GM23338 (cell line): ENCODE measurements around the gene SV2C. TPM values are rescaled to one million over a fixed set of nuclear protein-coding genes. Genes with fewer than 3 reads are reported as not detected.

ENCODE experiments used
- EZH2phosphoT487 ChIP-seq: fragments of 200-600 bp; sonication (generic); IDR thresholded peaks from one replicate; pipeline ENCODE4 v1.8.1; 2018; ENCODE audit warnings: antibody characterized with exemption; ENCODE audit not compliant: unreplicated experiment
- JUNB ChIP-seq: IDR thresholded peaks from one replicate; pipeline ENCODE4 v1.6.1; 2016; ENCODE audit warnings: antibody characterized with exemption; ENCODE audit not compliant: unreplicated experiment
- NANOG ChIP-seq: IDR thresholded peaks from 2 replicates; pipeline ENCODE4 v1.6.1; 2016; ENCODE audit warnings: antibody characterized with exemption, borderline replicate concordance
- STAT1 ChIP-seq: IDR thresholded peaks from one replicate; pipeline ENCODE4 v1.6.1; 2016; ENCODE audit warnings: antibody characterized with exemption; ENCODE audit not compliant: unreplicated experiment
- ZNF331 ChIP-seq: fragments of 250-450 bp; sonication (Bioruptor Pico); IDR thresholded peaks from 2 replicates; pipeline ENCODE4 v1.5.0; 2020; ENCODE audit warnings: low read depth, mild to moderate bottlenecking, moderate library complexity
- ZNF462 ChIP-seq: fragments of 250-450 bp; sonication (Bioruptor Pico); IDR thresholded peaks from 2 replicates; pipeline ENCODE4 v1.5.0; 2020; ENCODE audit warnings: mild to moderate bottlenecking, moderate library complexity
- polyA plus RNA-seq: library from polyadenylated mRNA; unstranded; fragments of >200 nt; fragmentation: Nextera tagmentation; extraction: Ambion mirVana; gene quantifications from 2 replicates; pipeline ENCODE4 v1.2.1, GENCODE V29; 2016
- total RNA-seq: library from RNA; depleted of rRNA; stranded (reverse); fragments of >200 nt; shearing (Covaris generic); gene quantifications from 2 replicates; pipeline ENCODE4 v1.2.3, GENCODE V29; 2014
- TF ChIP-seq, protein P1 (sequence below), 2 experiments: fragments of 200-600 bp in 1 of 2; sonication (generic) in 1 of 2; conservative IDR thresholded peaks; 2 replicates each; pipeline versions ENCODE4 v1.5.1 to v1.6.1; 2016 to 2017; ENCODE audit warnings: antibody characterized with exemption in 2 of 2, low read depth in 2 of 2, mild to moderate bottlenecking in 2 of 2, moderate library complexity in 1 of 2

SV2C gene
- total and polyA plus RNA-seq, 2 experiments from 2014 or later, result 0.05 to 0.07 TPM

- TF ChIP-seq, protein P1, sequence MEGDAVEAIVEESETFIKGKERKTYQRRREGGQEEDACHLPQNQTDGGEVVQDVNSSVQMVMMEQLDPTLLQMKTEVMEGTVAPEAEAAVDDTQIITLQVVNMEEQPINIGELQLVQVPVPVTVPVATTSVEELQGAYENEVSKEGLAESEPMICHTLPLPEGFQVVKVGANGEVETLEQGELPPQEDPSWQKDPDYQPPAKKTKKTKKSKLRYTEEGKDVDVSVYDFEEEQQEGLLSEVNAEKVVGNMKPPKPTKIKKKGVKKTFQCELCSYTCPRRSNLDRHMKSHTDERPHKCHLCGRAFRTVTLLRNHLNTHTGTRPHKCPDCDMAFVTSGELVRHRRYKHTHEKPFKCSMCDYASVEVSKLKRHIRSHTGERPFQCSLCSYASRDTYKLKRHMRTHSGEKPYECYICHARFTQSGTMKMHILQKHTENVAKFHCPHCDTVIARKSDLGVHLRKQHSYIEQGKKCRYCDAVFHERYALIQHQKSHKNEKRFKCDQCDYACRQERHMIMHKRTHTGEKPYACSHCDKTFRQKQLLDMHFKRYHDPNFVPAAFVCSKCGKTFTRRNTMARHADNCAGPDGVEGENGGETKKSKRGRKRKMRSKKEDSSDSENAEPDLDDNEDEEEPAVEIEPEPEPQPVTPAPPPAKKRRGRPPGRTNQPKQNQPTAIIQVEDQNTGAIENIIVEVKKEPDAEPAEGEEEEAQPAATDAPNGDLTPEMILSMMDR (conservative IDR thresholded peaks at IDR 0.05; ENCODE audit: low read depth in 2 of 2), result no peak
- no peak for TF ChIP-seq JUNB
- TF ChIP-seq NANOG, result no peak
- TF ChIP-seq ZNF331, result no peak
- TF ChIP-seq STAT1, result no peak
- no peak for TF ChIP-seq EZH2phosphoT487
- TF ChIP-seq ZNF462 (CRISPR knock-in tag), result no peak
These were observed 114.5 kb downstream of the SV2C start (continued) for GRCh38 chr5:76197726-76198125.
